Loucy (cell line): ENCODE data around the gene ITGB7.

Experiments used
- H2AFZ ChIP-seq: fragments of 200-600 bp; sonication (generic); 2 replicates; pipeline ENCODE4 v1.6.0; 2016; ENCODE audit warnings: antibody characterized with exemption, mild to moderate bottlenecking, low read length, moderate library complexity
- H3F3A ChIP-seq: fragments of 200-600 bp; 2 replicates; pipeline ENCODE4 v1.6.0; 2016; ENCODE audit warnings: antibody characterized with exemption, low read depth, mild to moderate bottlenecking
- H3K27me3 ChIP-seq: fragments of 200-600 bp; sonication (generic); 2 replicates; pipeline ENCODE4 v1.6.1; 2014; ENCODE audit warnings: low read length, mild to moderate bottlenecking; ENCODE audit not compliant: insufficient read depth, poor library complexity, severe bottlenecking
- H3K36me3 ChIP-seq: fragments of 200-600 bp; sonication (generic); 2 replicates; pipeline ENCODE4 v1.6.1; 2016; ENCODE audit warnings: low read length; ENCODE audit not compliant: insufficient read depth
- H3K4me1 ChIP-seq: fragments of 200-600 bp; sonication (generic); 2 replicates; pipeline ENCODE4 v1.5.1; 2014; ENCODE audit warnings: low read length, mild to moderate bottlenecking; ENCODE audit not compliant: insufficient read depth, poor library complexity, severe bottlenecking
- H3K4me2 ChIP-seq: fragments of 200-600 bp; sonication (generic); 2 replicates; pipeline ENCODE4 v1.6.0; 2014; ENCODE audit warnings: antibody characterized with exemption, low read length, low read depth, mild to moderate bottlenecking; ENCODE audit not compliant: poor library complexity, severe bottlenecking
- H3K4me3 ChIP-seq: fragments of 200-600 bp; sonication (generic); 2 replicates; pipeline ENCODE4 v1.5.1; 2014; ENCODE audit warnings: low read length, mild to moderate bottlenecking, mixed read lengths; ENCODE audit not compliant: poor library complexity, severe bottlenecking
- H3K79me2 ChIP-seq: fragments of 200-600 bp; sonication (generic); 2 replicates; pipeline ENCODE4 v1.6.1; 2014; ENCODE audit warnings: low read length; ENCODE audit not compliant: insufficient read depth
- H3K9ac ChIP-seq: fragments of 200-600 bp; sonication (generic); 2 replicates; pipeline ENCODE4 v1.6.0; 2014; ENCODE audit warnings: mild to moderate bottlenecking, low read depth, low read length, moderate library complexity; ENCODE audit not compliant: poor library complexity, severe bottlenecking
- H3K9me2 ChIP-seq: fragments of 200-600 bp; sonication (generic); replicated peaks from 2 replicates; pipeline ENCODE4 v1.6.1; 2016; ENCODE audit warnings: low read depth, low read length, mixed read lengths
- H3K9me3 ChIP-seq: fragments of 200-600 bp; sonication (generic); 2 replicates; pipeline ENCODE4 v1.6.1; 2014; ENCODE audit warnings: mild to moderate bottlenecking, antibody characterized with exemption, low read length, low read depth; ENCODE audit not compliant: insufficient read depth
- H4K20me1 ChIP-seq: fragments of 200-600 bp; sonication (generic); 2 replicates; pipeline ENCODE4 v1.6.0; 2014; ENCODE audit warnings: antibody characterized with exemption, low read length, mild to moderate bottlenecking; ENCODE audit not compliant: insufficient read depth, poor library complexity, severe bottlenecking
- CTCF ChIP-seq: fragments of 200-600 bp; sonication (generic); conservative IDR thresholded peaks from 2 replicates; pipeline ENCODE4 v1.5.1; 2014; ENCODE audit warnings: mild to moderate bottlenecking, antibody characterized with exemption, low read length
- EZH2phosphoT487 ChIP-seq: fragments of 200-600 bp; IDR thresholded peaks from 2 replicates; pipeline ENCODE4 v1.6.1; 2018; ENCODE audit warnings: antibody characterized with exemption, mild to moderate bottlenecking, moderate library complexity, borderline replicate concordance

The ITGB7 gene

GRCh38 chr12:53143355-53143754 lies 63.7 kb downstream of the ITGB7 start:
- Histone ChIP-seq H3K4me1 (no peaks in the 10 kb centered on the region), H3K9me2 (no peaks in the 10 kb centered on the region), H3K4me2 (no peak overlapping the region), H3K9me3 (peaks cover 9% of the 10 kb centered on the region; the same call in 1 of the 2 replicates), H3K79me2 (no peaks in the 10 kb centered on the region), H3F3A (no peaks in the 10 kb centered on the region), H3K36me3 (no peaks in the 10 kb centered on the region), H2AFZ (no peak overlapping the region), H3K4me3 (no peak overlapping the region), H3K9ac (no peak overlapping the region), H4K20me1 (no peaks in the 10 kb centered on the region), H3K27me3 (no peaks in the 10 kb centered on the region)
- TF ChIP-seq CTCF (no peak), EZH2phosphoT487 (no peak)
